Ascending aorta (tissue), 2 donors: ENCODE data around the gene RIMKLA. TPM values are rescaled to one million over a fixed set of nuclear protein-coding genes. Genes with fewer than 3 reads are reported as not detected.

Experiments
- DNase-seq, 2 donors: peaks; one replicate each; pipeline ENCODE4 v3.0.0-alpha.2; 2019; ENCODE audit warnings: low spot score in 2 of 2
- H3K27ac ChIP-seq, 2 donors: fragments of 200-600 bp; sonication (generic); one replicate each; pipeline ENCODE4 v1.5.1; 2016 to 2017; ENCODE audit warnings: mild to moderate bottlenecking in 1 of 2
- H3K27me3 ChIP-seq: fragments of 200-600 bp; sonication (generic); one replicate; pipeline ENCODE4 v1.5.1; 2017
- H3K36me3 ChIP-seq, 2 donors: fragments of 200-600 bp; sonication (generic); one replicate each; pipeline ENCODE4 v1.5.1; 2016
- H3K4me1 ChIP-seq, 2 donors: fragments of 200-600 bp; sonication (generic); one replicate each; pipeline ENCODE4 v1.5.1; 2016 to 2017; ENCODE audit warnings: mild to moderate bottlenecking in 1 of 2
- H3K4me3 ChIP-seq, 2 donors: fragments of 200-600 bp; sonication (generic); one replicate each; pipeline ENCODE4 v1.5.1; 2016 to 2017; ENCODE audit warnings: mild to moderate bottlenecking in 1 of 2
- H3K9me3 ChIP-seq, 2 donors: fragments of 200-600 bp; sonication (generic); one replicate each; pipeline ENCODE4 v1.5.1; 2016
- intact Hi-C: fragments of 100-400 bp; cut with DNase I; formaldehyde crosslinking; loops from one replicate; pipeline ENCODE4 v1.15.1; 2023
- total RNA-seq: library from RNA; depleted of rRNA; stranded (reverse); fragments of >200 nt; gene quantifications from one replicate; pipeline ENCODE4 v1.1.0, GENCODE V29; 2016
- TF ChIP-seq, protein P1 (sequence below), 3 experiments: fragments of 200-600 bp in 2 of 3; fragments of 450-650 bp in 1 of 3; sonication (generic) in 2 of 3; IDR thresholded peaks; one replicate each; pipeline ENCODE4 v1.5.1; 2016 to 2019; ENCODE audit warnings: antibody characterized with exemption in 3 of 3, mild to moderate bottlenecking in 1 of 3, moderate library complexity in 1 of 3

RIMKLA gene
- total RNA-seq, 1 donor from 2014 or later, result 2.7 TPM

DNA sequence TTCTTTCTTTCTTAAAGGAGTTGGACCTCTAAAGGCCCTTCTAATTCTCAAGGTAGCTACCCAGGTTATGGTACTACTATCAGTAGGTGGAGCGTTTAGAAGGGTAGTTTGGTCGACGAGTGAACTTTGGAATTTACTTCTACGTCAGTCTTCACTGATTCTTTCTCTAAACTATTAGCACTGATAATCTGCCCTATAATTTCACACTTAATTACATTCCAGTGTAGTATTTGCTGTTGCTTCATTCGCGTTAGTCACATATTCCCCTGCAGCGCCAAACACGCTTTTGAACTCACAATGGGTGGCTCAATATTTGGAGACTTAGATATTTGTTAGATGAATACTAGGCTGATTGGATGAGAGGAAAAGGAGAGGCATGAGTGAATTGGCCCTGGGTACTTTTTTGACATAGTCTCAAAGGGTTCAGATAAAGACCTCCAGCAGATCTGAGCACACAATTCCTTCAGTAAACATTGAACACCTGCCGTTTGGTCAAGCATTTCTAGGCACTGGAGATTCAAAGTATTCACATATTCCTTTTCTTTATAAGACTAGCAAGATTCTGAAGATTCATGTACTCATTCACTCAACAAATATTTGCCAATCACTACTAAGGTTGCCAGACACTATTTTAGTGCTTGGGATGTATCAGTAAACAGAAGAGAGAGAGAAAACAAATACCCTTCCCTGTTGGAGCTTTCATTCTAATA is 44.6 kb upstream of the RIMKLA start:
- peak overlapping the region; percentile 95 to 99 for H3K4me3 ChIP-seq
- TF ChIP-seq, protein P1, sequence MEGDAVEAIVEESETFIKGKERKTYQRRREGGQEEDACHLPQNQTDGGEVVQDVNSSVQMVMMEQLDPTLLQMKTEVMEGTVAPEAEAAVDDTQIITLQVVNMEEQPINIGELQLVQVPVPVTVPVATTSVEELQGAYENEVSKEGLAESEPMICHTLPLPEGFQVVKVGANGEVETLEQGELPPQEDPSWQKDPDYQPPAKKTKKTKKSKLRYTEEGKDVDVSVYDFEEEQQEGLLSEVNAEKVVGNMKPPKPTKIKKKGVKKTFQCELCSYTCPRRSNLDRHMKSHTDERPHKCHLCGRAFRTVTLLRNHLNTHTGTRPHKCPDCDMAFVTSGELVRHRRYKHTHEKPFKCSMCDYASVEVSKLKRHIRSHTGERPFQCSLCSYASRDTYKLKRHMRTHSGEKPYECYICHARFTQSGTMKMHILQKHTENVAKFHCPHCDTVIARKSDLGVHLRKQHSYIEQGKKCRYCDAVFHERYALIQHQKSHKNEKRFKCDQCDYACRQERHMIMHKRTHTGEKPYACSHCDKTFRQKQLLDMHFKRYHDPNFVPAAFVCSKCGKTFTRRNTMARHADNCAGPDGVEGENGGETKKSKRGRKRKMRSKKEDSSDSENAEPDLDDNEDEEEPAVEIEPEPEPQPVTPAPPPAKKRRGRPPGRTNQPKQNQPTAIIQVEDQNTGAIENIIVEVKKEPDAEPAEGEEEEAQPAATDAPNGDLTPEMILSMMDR (IDR thresholded peaks at IDR 0.05), result no peak
- intact Hi-C loops, result loop anchor here (1.0 to 10.0 kb wide), 7 partner anchors 120 to 1659 kb away; partner anchors contain the start of genes CCDC24, PPCS, PPIH and ZMYND12
- H3K4me1 ChIP-seq, result peaks cover 0 to 11% of the 10 kb centered on the region in 2 donors
- peak overlapping the region; percentile 88 to 91 for H3K27ac ChIP-seq
- DNase-seq, result peak in 1 of 2 donors; percentile 63
- H3K27me3 ChIP-seq, result no peaks in the 10 kb centered on the region
- H3K9me3 ChIP-seq, result no peaks in the 10 kb centered on the region
- H3K36me3 ChIP-seq, result no peaks in the 10 kb centered on the region

DNA sequence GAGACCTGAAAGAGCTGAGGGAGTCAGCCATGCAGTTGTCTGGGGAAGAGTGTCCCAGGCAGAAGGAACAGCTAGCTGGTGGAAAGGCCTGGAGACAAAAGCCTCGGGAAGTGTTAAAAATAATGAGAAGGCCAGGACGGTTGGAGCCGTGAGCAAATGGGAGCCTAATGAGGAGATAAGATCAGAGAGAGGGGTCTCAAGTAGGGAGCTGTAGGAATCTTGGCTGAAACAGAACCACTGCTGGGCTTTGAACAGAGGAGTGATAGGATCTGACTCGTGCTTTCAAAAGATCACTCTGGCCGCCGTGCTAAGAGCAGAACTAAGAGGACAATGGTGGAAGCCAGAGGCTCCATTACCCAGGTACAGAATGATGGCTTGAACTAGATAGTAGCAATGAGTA is 43.6 kb upstream of the RIMKLA start:
- TF ChIP-seq, protein P1 (IDR thresholded peaks at IDR 0.05), result no peak
- Histone ChIP-seq H3K27ac (no peak overlapping the region), H3K36me3 (no peaks in the 10 kb centered on the region), H3K4me3 (no peak overlapping the region), H3K27me3 (no peaks in the 10 kb centered on the region), H3K9me3 (no peaks in the 10 kb centered on the region), H3K4me1 (peaks cover 0 to 10% of the 10 kb centered on the region in 2 donors)
- intact Hi-C loops, result loop anchor here (5.0 to 10.0 kb wide), 5 partner anchors 162 to 1658 kb away; partner anchors contain the start of genes CCDC24 and PPIH
- DNase-seq, result no peak

DNA sequence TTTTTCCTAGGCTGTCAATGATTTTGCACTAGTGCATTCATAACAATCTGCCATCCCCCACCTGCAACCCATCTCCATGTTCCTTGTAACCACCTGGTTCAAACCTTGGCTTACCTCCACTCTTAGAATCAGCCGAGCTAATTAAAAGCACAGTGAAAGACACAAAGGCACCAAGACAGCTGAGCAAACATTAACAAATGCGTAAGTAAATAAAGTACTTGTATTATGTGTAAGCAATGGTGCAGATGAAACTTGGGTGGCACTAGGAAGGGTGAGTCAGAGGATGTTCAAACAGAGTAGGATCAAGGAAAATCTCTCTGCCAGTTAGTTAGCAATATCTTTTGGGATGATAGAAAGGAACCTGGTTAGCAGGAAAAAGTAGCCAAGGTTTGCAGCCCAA is 40.5 kb upstream of the RIMKLA start:
- no peak for DNase-seq
- H3K4me3 ChIP-seq, result no peak overlapping the region
- TF ChIP-seq, protein P1 (IDR thresholded peaks at IDR 0.05), result no peak
- H3K4me1 ChIP-seq, result no peaks in the 10 kb centered on the region
- intact Hi-C loops, result no loop called here
- H3K27ac ChIP-seq, result no peak overlapping the region
- no peaks in the 10 kb centered on the region for H3K9me3 ChIP-seq
- no peaks in the 10 kb centered on the region for H3K27me3 ChIP-seq
- H3K36me3 ChIP-seq, result no peaks in the 10 kb centered on the region

DNA sequence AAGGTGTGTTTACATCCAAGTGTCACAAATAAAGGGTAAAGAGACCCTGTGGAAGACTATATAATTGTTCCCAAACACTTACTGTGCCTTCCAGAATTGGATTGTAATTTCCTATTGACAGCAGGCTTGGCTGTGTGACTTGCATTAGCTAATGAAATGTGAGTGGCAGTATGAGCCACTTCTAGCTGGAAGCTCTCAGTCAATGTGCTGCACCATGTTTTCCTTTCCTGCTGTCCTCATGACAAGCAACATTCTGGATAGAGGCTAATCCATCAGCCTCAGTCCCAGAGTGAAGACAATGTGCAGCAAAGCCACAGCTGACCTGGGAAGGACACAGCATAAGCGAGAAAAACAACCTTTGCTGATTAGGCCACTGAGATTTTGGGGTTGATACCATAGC is 39.7 kb upstream of the RIMKLA start:
- intact Hi-C loops, result no loop called here
- H3K27me3 ChIP-seq, result no peaks in the 10 kb centered on the region
- DNase-seq, result no peak
- H3K9me3 ChIP-seq, result no peaks in the 10 kb centered on the region
- H3K36me3 ChIP-seq, result no peaks in the 10 kb centered on the region
- no peak overlapping the region for H3K4me3 ChIP-seq
- H3K27ac ChIP-seq, result no peak overlapping the region
- TF ChIP-seq, protein P1 (IDR thresholded peaks at IDR 0.05), result no peak
- H3K4me1 ChIP-seq, result no peaks in the 10 kb centered on the region

DNA sequence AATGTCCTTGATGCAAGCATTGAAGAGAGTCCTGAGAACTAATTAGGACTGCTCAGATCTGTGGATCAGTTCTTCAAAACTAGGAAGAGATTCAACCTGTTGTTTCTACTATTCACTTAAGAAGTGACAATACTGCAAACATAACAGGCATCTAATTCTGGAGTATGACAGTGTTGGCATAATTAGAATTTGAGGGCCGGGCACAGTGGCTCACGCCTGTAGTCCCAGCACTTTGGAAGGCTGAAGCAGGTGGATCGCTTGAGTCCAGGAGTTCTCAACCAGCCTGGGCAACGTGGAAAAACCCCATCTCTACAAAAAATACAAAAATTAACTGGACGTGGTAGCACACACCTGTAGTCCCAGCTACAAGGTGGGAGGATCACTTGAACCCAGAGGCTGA is 37.5 kb upstream of the RIMKLA start:
- Histone ChIP-seq H3K27me3 (no peaks in the 10 kb centered on the region), H3K27ac (no peak overlapping the region), H3K36me3 (no peaks in the 10 kb centered on the region), H3K9me3 (no peaks in the 10 kb centered on the region), H3K4me1 (no peaks in the 10 kb centered on the region), H3K4me3 (no peak overlapping the region)
- TF ChIP-seq, protein P1 (IDR thresholded peaks at IDR 0.05), result no peak
- DNase-seq, result no peak
- intact Hi-C loops, result no loop called here
